ENCODE results near the gene ARMC10. TPM values are rescaled to one million over a fixed set of nuclear protein-coding genes. Genes with fewer than 3 reads are reported as not detected.
"Not testable (repeated sequence)": the region's sequence is repeated elsewhere in the genome, so short reads cannot be mapped to it uniquely, and the experiment has no call there.

ARMC10 gene
- 34.2 TPM for total RNA-seq
- long read RNA-seq, partial matches to known transcripts = 2 of 2 reads
- long read RNA-seq, other reads (novel, unspliced or antisense) = 0 of 2 reads

- peak; percentile 95 for DNase-seq (ENCODE audit: low spot score)
Measured at GRCh38 chr7:103074519-103075336, at the start of gene ARMC10, which contains the start of gene FBXL13. TSS of gene ARMC10 (plus strand) at chr7:103075140. CDS start at chr7:103075273, 133 bp downstream. TSS of gene FBXL13 (minus strand) at chr7:103074796.

DNA sequence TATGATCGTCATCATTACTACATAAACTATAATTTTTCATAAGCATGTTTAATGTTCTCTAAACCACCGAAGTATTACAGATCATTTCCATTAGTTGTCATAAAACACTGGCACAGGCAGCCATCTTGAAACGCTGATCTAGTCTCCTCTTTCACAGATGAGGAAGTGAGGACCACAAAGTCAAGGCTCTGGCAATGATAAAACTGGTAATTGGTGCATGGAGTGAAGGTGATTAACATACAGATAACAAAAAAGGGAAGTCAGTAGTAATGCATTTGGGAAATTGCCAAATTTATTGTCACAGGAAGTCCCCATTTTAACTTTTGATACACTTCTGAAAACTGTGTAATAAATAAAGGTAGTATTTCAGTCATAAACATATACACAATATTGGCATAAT, 49.6 kb upstream of the ARMC10 start:
- no peak for DNase-seq (ENCODE audit: low spot score)

DNA sequence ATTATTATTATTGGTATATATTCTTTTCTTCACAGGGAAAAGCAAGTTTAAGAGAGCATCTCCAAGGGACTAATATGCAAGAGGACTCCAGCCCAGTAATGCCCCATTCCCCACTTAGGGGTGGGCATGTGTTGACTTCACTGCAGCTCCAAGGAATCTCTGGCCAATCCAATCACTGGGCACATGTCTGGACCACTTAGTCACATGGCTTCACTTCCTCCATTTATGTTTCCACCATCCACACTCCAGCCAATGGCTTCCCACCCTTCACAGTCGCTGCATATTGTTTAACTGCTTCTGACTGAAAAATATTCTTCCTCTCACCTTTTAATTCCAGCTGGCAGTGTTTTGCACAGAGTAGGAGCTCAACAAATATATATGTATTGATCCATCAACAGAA, 43.9 kb upstream of the ARMC10 start:
- no peak for DNase-seq (ENCODE audit: low spot score)

GRCh38 chr7:103031781-103032180, 43.2 kb upstream of the ARMC10 start:
- DNase-seq (ENCODE audit: low spot score) = no peak

GRCh38 chr7:103034318-103034717, 40.6 kb upstream of the ARMC10 start:
- not testable (repeated sequence) for DNase-seq (ENCODE audit: low spot score)

DNA sequence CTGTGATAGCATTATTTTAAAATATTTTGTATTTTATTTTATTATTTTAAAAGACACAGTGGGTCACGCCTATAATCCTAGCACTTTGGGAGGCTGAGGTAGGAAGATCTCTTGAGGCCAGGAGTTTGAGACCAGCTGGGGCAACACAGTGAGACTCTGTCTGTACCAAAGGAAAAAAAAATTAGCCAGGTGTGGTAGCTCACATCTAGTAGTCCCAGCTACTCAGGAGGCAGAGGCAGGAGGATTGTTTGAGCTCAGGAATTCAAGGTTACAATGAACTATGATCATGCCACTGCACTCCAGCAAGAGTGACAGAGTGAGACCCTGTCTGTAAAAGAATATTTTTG, 37.5 kb upstream of the ARMC10 start:
- no peak for DNase-seq (ENCODE audit: low spot score)

DNA sequence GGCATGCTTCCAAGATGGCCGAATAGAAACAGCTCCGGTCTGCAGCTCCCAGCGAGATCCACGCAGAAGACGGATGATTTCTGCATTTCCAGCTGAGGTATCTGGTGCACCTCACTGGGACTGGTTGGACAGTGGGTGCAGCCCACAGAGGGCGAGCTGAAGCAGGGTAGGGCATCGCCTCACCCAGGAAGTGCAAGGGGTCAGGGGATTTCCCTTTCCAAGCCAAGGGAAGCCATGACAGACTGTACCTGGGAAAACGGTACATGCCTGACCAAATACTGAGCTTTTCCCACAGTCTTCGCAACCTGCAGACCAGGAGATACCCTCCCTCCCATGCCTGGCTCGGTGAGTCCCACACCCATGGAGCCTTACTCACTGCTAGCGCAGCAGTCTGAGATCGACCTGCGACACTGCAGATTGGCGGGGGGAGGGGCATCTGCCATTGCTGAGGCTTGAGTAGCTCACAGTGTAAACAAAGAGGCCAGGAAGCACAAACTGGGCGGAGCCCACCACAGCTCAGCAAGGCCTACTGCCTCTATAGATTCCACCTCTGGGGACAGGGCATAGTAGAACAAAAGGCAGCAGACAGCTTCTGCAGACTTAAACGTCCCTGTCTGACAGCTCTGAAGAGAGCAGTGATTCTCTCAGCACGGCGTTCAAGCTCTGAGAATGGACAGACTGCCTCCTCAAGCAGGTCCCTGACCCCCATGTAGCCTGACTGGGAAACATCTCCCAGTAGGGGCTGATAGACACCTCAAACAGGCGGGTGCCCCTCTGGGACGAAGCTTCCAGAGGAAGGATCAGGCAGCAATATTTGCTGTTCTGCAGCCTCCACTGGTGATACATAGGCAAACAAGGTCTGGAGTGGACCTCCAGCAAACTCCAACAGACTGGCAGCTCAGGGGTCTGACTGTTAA, 36.9 kb upstream of the ARMC10 start:
- DNase-seq (ENCODE audit: low spot score) = not testable (repeated sequence)

DNA sequence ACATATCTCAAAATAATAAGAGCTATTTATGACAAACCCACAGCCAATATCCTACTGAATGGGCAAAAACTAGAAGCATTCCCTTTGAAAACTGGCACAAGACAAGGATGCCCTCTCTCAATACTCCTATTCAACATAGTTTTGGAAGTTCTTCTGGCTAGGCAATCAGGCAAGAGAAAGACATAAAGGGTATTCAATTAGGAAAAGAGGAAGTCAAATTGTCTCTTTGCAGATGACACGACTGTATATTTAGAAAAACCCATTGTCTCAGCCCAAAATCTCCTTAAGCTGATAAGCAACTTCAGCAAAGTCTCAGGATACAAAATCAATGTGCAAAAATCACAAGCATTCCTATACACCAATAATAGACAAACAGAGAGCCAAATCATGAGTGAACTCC, 33.1 kb upstream of the ARMC10 start:
- not testable (repeated sequence) for DNase-seq (ENCODE audit: low spot score)

DNA sequence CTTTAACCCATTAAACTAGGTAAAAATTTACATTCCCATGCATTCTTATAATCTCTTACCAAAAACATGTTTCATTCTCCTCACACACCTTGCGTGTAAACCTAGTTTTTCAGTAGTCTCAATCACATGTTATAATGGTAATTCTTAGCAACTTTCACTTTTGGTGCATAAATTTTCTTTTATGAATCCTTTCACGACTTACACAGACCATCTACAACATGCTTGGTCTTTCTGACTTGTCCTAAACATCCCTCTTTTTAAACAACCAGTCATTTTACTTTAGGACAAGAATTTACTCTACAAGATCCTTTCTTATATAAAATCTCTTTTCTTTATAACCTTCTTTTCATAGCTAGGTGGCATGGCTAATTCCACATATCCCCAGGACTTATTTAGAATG, 26.1 kb upstream of the ARMC10 start:
- no peak for DNase-seq (ENCODE audit: low spot score)

DNA sequence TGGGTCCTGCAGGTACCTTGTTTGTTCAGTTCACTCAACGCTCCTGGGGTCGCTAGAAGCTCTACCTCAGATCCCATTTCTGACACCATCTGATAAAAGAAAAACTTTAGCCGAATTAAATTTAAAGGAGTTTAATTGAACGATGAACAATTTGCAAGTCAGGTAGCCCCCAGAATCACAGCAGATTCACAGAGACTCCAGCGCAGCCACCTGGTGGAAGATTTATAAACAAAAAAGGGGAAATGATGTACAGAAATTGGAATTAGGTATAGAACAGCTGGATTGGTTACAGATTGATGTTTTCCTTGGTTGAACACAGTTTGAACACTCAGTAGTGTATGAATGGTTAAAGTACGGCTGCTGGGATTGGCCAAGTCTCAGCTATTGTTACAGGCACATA, 23.4 kb upstream of the ARMC10 start:
- no peak for DNase-seq (ENCODE audit: low spot score)

GRCh38 chr7:103056006-103056405, 18.9 kb upstream of the ARMC10 start:
- not testable (repeated sequence) for DNase-seq (ENCODE audit: low spot score)

DNA sequence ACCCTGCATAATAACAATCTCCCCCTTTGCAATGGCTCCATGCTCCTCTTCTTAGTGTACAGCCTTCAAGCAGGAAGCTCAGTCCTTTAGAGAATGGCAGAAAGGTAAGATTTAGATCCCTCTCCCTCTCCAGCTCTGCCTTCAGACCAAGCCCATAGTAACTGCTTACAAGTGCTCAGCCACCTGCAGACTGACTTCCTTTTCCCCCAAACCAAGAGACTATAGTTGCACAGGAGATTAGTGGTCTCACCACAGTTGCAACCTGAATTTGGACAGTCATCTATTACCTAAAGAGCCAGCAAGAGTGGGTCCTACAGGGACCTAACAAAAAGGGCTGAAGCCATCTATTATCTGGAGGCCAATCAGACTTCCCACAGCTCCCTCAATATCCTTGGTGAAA, 16.8 kb upstream of the ARMC10 start:
- DNase-seq (ENCODE audit: low spot score) = no peak

- DNase-seq (ENCODE audit: low spot score) = no peak
Measured at GRCh38 chr7:103059471-103059870, 15.5 kb upstream of the ARMC10 start.

DNA sequence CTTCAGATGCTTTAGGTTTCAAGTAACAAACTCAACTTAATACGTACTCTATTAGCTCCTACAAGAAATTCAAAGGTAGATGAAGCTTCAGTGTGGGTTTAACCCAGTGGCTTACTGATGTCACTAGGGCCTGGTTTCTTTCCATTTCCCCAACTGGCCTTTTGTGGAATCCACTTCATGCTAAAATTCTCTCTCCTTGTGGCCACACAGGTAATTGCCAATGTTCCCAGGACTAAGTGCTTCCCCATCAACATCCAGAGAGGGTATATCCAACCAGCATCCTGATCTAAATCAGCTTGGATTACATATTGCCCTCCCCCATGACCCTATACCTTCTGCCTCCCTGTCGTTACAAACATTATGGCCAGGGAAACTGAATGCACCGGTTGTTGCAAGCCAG, 11.0 kb upstream of the ARMC10 start:
- no peak for DNase-seq (ENCODE audit: low spot score)

DNA sequence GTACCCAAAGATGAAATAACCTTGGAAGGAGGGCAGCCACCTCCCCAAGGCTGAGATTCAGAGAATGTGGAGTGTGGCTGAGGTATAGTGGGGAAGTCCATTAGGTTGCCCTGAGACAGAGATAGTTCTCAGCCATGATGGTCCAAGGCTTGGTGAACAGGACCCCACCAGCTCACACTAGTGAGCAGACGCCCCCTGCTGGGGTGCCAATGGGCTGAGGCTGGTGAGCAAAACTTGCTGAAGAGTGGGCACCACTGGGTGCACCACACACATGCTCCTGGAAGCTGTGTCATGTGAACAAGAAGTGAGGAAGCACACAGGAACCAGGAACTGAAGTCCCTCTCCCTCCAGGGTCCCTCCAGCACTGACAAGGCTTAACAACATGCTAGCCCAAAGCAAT, 9.3 kb upstream of the ARMC10 start:
- DNase-seq (ENCODE audit: low spot score) = no peak

GRCh38 chr7:103068414-103069403, 6.2 kb upstream of the ARMC10 start:
- DNase-seq (ENCODE audit: low spot score) = no peak

DNA sequence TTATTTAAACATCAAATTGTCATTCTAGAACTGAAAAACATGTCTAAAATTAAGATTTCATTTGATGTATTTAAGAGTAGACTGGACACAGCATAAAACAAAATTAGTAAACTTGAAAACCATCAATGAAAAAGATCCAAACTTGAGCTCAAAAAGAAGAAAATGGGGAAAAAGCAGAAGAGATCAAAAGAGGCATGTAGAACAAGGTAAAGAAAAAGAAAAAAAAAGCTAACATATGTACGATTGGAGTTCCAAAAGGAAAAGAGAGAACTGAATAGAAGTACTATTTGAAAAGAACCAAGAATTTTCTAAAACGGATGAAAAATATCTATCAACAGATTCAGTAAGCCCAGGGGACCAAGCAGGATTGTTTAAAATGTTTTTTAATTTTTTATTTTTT, 3.9 kb upstream of the ARMC10 start:
- no peak for DNase-seq (ENCODE audit: low spot score)

GRCh38 chr7:103073989-103074518, 886 bp upstream of the ARMC10 start:
- DNase-seq (ENCODE audit: low spot score) = no peak

DNA sequence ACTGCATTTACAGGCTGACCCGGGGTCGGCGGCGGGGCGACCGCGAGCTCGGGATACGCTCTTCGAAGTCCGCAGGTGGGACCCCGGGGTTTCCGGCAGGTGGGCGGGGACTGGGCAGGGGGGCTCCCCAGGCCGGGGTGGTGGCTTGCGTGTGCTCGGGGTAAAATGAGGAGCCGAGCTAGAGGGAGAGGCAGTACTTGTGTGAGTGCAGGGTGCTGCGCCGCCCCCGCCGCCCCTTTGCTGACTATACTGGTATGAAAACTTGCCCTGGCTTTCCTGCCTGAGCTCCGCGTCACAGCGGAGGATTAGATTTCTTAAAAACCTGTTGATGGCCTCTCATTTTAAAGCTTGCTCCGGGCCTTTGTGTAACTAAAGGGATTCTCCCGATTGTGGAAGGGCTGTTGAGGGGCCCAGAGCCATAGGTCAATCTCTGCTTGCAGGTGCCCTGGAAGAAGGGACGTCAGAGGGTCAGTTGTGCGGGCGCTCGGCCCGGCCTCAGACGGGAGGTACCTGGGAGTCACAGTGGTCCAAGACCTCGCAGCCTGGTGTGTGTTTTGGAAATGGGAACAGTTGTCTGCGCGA, 488 bp downstream of the ARMC10 start:
- DNase-seq (ENCODE audit: low spot score) = peak; percentile 90

DNA sequence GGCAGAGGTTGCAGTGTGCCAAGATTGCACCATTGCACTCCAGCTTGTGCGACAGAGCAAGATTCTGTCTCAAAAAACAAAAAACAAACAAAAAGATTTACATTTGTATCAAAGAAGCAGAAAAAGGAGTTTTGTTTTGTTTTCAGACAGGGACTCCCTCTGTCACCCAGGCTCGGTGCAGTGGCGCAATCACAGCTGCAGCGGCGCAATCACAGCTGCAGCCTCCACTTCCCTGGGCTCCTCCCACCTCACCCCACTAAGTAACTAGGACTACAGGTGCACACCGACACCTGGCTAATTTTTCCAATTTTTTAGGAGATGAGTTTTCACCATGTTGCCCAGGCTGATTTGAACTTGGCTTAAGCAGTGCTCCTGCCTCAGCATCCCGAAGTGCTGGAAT, 1.8 kb downstream of the ARMC10 start:
- DNase-seq (ENCODE audit: low spot score) = no peak
